ENCODE data around the gene FAM50B.
A peak's percentile ranks its signal among the peaks of the same experiment; 100 is the strongest.

FAM50B gene

DNA sequence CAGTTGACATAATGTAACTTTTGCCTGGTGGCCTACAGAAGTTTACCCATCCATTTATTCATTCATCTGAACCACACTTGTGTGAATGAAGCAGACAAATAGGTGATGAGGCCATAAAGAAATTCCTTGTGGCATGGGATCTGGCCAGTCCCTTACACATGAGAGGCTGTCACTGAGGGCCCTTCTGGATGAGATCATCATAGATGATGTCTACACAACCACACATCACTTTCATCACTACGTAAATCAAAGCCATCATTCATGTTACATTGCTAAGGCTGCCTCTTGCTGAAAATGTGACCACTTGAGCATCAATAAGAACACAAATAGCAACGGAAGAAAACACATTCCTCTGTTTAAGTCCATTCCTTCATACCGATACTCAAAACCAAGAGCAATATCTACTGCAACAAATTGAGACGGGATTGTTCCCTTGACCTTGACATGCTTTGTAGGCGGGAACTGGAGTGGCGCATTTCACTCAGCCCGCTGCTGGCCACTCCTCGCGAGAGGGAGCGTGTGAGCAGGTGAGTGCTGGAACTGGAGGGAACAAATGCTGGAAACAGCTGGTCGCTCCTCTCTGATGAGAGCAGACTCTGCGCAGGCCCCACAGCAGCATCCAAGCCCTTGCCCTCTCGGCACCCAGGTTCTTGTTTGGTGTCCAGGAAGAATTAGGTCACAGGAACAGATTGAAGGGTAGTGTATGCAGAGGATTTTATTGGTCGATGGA lies 49.3 kb downstream of the FAM50B start (continued):
- TF ChIP-seq, protein P1, sequence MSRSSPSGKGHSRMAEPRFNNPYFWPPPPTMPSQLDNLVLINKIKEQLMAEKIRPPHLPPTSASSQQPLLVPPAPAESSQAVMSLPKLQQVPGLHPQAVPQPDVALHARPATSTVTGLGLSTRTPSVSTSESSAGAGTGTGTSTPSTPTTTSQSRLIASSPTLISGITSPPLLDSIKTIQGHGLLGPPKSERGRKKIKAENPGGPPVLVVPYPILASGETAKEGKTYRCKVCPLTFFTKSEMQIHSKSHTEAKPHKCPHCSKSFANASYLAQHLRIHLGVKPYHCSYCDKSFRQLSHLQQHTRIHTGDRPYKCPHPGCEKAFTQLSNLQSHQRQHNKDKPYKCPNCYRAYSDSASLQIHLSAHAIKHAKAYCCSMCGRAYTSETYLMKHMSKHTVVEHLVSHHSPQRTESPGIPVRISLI (tag by site-specific recombination; IDR thresholded peaks at IDR 0.05), result no peak
- TF ChIP-seq GFI1B (tag by site-specific recombination; IDR thresholded peaks at IDR 0.05) (no peak), ZNF157 (tag by site-specific recombination; IDR thresholded peaks at IDR 0.05) (no peak), ZEB2 (tag by site-specific recombination; IDR thresholded peaks at IDR 0.05) (peak; percentile 61), ZNF530 (tag by site-specific recombination; IDR thresholded peaks at IDR 0.05; ENCODE audit: low read depth) (no peak), ZNF324 (tag by site-specific recombination; IDR thresholded peaks at IDR 0.05) (0 out of 2 replicates have a peak, but pooled peaks have one; percentile 23), SCRT2 (tag by site-specific recombination; IDR thresholded peaks at IDR 0.05) (peak; percentile 46), KLF16 (tag by site-specific recombination; IDR thresholded peaks at IDR 0.05) (no peak), ZFP69B (tag by site-specific recombination; IDR thresholded peaks at IDR 0.05) (0 out of 2 replicates have a peak, but pooled peaks have one; percentile 48), SP7 (tag by site-specific recombination; IDR thresholded peaks at IDR 0.05) (peak; percentile 58), ZNF394 (tag by site-specific recombination; IDR thresholded peaks at IDR 0.05; ENCODE audit: borderline replicate concordance) (0 out of 2 replicates have a peak, but pooled peaks have one; percentile 27)
- TF ChIP-seq, protein P2, sequence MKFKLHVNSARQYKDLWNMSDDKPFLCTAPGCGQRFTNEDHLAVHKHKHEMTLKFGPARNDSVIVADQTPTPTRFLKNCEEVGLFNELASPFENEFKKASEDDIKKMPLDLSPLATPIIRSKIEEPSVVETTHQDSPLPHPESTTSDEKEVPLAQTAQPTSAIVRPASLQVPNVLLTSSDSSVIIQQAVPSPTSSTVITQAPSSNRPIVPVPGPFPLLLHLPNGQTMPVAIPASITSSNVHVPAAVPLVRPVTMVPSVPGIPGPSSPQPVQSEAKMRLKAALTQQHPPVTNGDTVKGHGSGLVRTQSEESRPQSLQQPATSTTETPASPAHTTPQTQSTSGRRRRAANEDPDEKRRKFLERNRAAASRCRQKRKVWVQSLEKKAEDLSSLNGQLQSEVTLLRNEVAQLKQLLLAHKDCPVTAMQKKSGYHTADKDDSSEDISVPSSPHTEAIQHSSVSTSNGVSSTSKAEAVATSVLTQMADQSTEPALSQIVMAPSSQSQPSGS (tag by site-specific recombination; IDR thresholded peaks at IDR 0.05; ENCODE audit: low read depth), result peak; percentile 78
- TF ChIP-seq, protein P3, sequence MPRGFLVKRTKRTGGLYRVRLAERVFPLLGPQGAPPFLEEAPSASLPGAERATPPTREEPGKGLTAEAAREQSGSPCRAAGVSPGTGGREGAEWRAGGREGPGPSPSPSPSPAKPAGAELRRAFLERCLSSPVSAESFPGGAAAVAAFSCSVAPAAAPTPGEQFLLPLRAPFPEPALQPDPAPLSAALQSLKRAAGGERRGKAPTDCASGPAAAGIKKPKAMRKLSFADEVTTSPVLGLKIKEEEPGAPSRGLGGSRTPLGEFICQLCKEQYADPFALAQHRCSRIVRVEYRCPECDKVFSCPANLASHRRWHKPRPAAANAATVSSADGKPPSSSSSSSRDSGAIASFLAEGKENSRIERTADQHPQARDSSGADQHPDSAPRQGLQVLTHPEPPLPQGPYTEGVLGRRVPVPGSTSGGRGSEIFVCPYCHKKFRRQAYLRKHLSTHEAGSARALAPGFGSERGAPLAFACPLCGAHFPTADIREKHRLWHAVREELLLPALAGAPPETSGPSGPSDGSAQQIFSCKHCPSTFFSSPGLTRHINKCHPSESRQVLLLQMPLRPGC (tag by site-specific recombination; IDR thresholded peaks at IDR 0.05), result peak; percentile 75; the same call in 1 of the 2 replicates
- TF ChIP-seq, protein P4, sequence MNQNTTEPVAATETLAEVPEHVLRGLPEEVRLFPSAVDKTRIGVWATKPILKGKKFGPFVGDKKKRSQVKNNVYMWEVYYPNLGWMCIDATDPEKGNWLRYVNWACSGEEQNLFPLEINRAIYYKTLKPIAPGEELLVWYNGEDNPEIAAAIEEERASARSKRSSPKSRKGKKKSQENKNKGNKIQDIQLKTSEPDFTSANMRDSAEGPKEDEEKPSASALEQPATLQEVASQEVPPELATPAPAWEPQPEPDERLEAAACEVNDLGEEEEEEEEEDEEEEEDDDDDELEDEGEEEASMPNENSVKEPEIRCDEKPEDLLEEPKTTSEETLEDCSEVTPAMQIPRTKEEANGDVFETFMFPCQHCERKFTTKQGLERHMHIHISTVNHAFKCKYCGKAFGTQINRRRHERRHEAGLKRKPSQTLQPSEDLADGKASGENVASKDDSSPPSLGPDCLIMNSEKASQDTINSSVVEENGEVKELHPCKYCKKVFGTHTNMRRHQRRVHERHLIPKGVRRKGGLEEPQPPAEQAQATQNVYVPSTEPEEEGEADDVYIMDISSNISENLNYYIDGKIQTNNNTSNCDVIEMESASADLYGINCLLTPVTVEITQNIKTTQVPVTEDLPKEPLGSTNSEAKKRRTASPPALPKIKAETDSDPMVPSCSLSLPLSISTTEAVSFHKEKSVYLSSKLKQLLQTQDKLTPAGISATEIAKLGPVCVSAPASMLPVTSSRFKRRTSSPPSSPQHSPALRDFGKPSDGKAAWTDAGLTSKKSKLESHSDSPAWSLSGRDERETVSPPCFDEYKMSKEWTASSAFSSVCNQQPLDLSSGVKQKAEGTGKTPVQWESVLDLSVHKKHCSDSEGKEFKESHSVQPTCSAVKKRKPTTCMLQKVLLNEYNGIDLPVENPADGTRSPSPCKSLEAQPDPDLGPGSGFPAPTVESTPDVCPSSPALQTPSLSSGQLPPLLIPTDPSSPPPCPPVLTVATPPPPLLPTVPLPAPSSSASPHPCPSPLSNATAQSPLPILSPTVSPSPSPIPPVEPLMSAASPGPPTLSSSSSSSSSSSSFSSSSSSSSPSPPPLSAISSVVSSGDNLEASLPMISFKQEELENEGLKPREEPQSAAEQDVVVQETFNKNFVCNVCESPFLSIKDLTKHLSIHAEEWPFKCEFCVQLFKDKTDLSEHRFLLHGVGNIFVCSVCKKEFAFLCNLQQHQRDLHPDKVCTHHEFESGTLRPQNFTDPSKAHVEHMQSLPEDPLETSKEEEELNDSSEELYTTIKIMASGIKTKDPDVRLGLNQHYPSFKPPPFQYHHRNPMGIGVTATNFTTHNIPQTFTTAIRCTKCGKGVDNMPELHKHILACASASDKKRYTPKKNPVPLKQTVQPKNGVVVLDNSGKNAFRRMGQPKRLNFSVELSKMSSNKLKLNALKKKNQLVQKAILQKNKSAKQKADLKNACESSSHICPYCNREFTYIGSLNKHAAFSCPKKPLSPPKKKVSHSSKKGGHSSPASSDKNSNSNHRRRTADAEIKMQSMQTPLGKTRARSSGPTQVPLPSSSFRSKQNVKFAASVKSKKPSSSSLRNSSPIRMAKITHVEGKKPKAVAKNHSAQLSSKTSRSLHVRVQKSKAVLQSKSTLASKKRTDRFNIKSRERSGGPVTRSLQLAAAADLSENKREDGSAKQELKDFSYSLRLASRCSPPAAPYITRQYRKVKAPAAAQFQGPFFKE (tag by site-specific recombination; IDR thresholded peaks at IDR 0.05; ENCODE audit: borderline replicate concordance), result no peak
- TF ChIP-seq, protein P5, sequence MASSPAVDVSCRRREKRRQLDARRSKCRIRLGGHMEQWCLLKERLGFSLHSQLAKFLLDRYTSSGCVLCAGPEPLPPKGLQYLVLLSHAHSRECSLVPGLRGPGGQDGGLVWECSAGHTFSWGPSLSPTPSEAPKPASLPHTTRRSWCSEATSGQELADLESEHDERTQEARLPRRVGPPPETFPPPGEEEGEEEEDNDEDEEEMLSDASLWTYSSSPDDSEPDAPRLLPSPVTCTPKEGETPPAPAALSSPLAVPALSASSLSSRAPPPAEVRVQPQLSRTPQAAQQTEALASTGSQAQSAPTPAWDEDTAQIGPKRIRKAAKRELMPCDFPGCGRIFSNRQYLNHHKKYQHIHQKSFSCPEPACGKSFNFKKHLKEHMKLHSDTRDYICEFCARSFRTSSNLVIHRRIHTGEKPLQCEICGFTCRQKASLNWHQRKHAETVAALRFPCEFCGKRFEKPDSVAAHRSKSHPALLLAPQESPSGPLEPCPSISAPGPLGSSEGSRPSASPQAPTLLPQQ (tag by site-specific recombination; IDR thresholded peaks at IDR 0.05), result peak; percentile 75
